Endodermal cell (in vitro differentiated cells): Measurements from ENCODE around the gene ABCA2. TPM values are rescaled to one million over a fixed set of nuclear protein-coding genes. Genes with fewer than 3 reads are reported as not detected.

Experiments
- DNase-seq: peaks from one replicate; pipeline ENCODE4 v3.0.0-alpha.2; 2017
- H3K27ac ChIP-seq: 2 replicates; pipeline ENCODE4 v1.5.1; 2013; ENCODE audit warnings: mild to moderate bottlenecking, low read depth, low read length, moderate library complexity
- H3K27me3 ChIP-seq: 2 replicates; pipeline ENCODE4 v1.6.1; 2013; ENCODE audit warnings: mild to moderate bottlenecking, low read length, moderate library complexity; ENCODE audit not compliant: insufficient read depth, control insufficient read depth, poor library complexity, severe bottlenecking
- H3K36me3 ChIP-seq: 2 replicates; pipeline ENCODE4 v1.7.0; 2013; ENCODE audit warnings: mild to moderate bottlenecking, low read length, moderate library complexity; ENCODE audit not compliant: control insufficient read depth, insufficient read depth
- H3K4me1 ChIP-seq: one replicate; pipeline ENCODE4 v1.7.0; 2013; ENCODE audit warnings: low read length; ENCODE audit not compliant: control insufficient read depth, insufficient read depth
- H3K4me3 ChIP-seq: 2 replicates; pipeline ENCODE4 v1.5.1; 2013; ENCODE audit warnings: mild to moderate bottlenecking, low read length, moderate library complexity
- H3K9ac ChIP-seq: 2 replicates; pipeline ENCODE4 v1.6.1; 2013; ENCODE audit warnings: mild to moderate bottlenecking, low read length, moderate library complexity; ENCODE audit not compliant: poor library complexity, severe bottlenecking; ENCODE audit errors: extremely low read depth
- H3K9me3 ChIP-seq: 2 replicates; pipeline ENCODE4 v1.6.1; 2013; ENCODE audit warnings: mild to moderate bottlenecking, low read length, moderate library complexity; ENCODE audit not compliant: control insufficient read depth
- H3K27ac Mint-ChIP-seq: 2 replicates; pipeline ENCODE4 v1.8.0; 2020; ENCODE audit warnings: mixed read lengths
- H3K27me3 Mint-ChIP-seq: 2 replicates; pipeline ENCODE4 v1.8.0; 2021; ENCODE audit warnings: mild to moderate bottlenecking, mixed read lengths; ENCODE audit not compliant: insufficient read depth
- H3K36me3 Mint-ChIP-seq: 2 replicates; pipeline ENCODE4 v1.8.0; 2020; ENCODE audit warnings: low read depth, mixed read lengths
- H3K4me1 Mint-ChIP-seq: 2 replicates; pipeline ENCODE4 v1.8.0; 2020; ENCODE audit warnings: mixed read lengths
- H3K4me3 Mint-ChIP-seq: 2 replicates; pipeline ENCODE4 v1.8.0; 2020; ENCODE audit warnings: mild to moderate bottlenecking, moderate library complexity, mixed read lengths
- H3K9me3 Mint-ChIP-seq: 2 replicates; pipeline ENCODE4 v1.8.0; 2020; ENCODE audit warnings: mild to moderate bottlenecking, mixed read lengths
- WGBS, 2 experiments: methylation state at CpG; one replicate each; pipeline versions ENCODE4 v1.1.5 to v1.1.7; 2013; ENCODE audit warnings: missing lambda C conversion rate in 2 of 2, mixed read lengths in 1 of 2; ENCODE audit not compliant: insufficient coverage in 1 of 2, insufficient read length in 1 of 2; 5-methylcytosine and 5-hydroxymethylcytosine counted together
- long read RNA-seq, 4 experiments: library from polyadenylated mRNA in 2 of 4; library from RNA in 1 of 4; library from capped mRNA in 1 of 4; stranded (forward) in 3 of 4; unstranded in 1 of 4; transcript quantifications; one replicate each; pipeline ENCODE4 v2.0.0, GENCODE V29; 2020 to 2021; ENCODE audit warnings: inconsistent platforms in 1 of 4
- polyA plus RNA-seq, 2 experiments: library from polyadenylated mRNA; stranded (reverse); fragments of 50-300 nt; gene quantifications; one replicate each; pipeline ENCODE4 v1.2.3, GENCODE V29; 2013
- total RNA-seq, 2 donors: library from RNA; stranded (reverse); fragmentation: NEBNext Ultra II Directional in 1 of 2; extraction: Animal tissue kit (Norgen Biotek cat#: 25700) in 1 of 2; gene quantifications; 2 replicates in 1 of 2; 3 replicates in 1 of 2; pipeline ENCODE4 v1.2.1, GENCODE V29; 2021
- TF ChIP-seq, protein P1 (sequence below): fragments of 200-600 bp; sonication (generic); conservative IDR thresholded peaks from 2 replicates; pipeline ENCODE4 v1.5.0; 2021; ENCODE audit warnings: antibody characterized with exemption, mild to moderate bottlenecking

ABCA2 gene, protein sequence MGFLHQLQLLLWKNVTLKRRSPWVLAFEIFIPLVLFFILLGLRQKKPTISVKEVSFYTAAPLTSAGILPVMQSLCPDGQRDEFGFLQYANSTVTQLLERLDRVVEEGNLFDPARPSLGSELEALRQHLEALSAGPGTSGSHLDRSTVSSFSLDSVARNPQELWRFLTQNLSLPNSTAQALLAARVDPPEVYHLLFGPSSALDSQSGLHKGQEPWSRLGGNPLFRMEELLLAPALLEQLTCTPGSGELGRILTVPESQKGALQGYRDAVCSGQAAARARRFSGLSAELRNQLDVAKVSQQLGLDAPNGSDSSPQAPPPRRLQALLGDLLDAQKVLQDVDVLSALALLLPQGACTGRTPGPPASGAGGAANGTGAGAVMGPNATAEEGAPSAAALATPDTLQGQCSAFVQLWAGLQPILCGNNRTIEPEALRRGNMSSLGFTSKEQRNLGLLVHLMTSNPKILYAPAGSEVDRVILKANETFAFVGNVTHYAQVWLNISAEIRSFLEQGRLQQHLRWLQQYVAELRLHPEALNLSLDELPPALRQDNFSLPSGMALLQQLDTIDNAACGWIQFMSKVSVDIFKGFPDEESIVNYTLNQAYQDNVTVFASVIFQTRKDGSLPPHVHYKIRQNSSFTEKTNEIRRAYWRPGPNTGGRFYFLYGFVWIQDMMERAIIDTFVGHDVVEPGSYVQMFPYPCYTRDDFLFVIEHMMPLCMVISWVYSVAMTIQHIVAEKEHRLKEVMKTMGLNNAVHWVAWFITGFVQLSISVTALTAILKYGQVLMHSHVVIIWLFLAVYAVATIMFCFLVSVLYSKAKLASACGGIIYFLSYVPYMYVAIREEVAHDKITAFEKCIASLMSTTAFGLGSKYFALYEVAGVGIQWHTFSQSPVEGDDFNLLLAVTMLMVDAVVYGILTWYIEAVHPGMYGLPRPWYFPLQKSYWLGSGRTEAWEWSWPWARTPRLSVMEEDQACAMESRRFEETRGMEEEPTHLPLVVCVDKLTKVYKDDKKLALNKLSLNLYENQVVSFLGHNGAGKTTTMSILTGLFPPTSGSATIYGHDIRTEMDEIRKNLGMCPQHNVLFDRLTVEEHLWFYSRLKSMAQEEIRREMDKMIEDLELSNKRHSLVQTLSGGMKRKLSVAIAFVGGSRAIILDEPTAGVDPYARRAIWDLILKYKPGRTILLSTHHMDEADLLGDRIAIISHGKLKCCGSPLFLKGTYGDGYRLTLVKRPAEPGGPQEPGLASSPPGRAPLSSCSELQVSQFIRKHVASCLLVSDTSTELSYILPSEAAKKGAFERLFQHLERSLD (N-terminal part only)
- total RNA-seq: 10 to 100 TPM; 21.5 to 30.0 TPM
- 34.8 TPM for polyA plus RNA-seq (2013, experiment 1 of 2)
- 30.9 TPM for polyA plus RNA-seq (2013, experiment 2 of 2)
- long read RNA-seq, experiment 1: 0 reads
- long read RNA-seq, experiment 2, partial matches to known transcripts: 10 of 10 reads
- long read RNA-seq, experiment 2, other reads (novel, unspliced or antisense): 0 of 10 reads
- long read RNA-seq, experiment 3: 0 reads
- long read RNA-seq, experiment 4: 0 reads

DNA sequence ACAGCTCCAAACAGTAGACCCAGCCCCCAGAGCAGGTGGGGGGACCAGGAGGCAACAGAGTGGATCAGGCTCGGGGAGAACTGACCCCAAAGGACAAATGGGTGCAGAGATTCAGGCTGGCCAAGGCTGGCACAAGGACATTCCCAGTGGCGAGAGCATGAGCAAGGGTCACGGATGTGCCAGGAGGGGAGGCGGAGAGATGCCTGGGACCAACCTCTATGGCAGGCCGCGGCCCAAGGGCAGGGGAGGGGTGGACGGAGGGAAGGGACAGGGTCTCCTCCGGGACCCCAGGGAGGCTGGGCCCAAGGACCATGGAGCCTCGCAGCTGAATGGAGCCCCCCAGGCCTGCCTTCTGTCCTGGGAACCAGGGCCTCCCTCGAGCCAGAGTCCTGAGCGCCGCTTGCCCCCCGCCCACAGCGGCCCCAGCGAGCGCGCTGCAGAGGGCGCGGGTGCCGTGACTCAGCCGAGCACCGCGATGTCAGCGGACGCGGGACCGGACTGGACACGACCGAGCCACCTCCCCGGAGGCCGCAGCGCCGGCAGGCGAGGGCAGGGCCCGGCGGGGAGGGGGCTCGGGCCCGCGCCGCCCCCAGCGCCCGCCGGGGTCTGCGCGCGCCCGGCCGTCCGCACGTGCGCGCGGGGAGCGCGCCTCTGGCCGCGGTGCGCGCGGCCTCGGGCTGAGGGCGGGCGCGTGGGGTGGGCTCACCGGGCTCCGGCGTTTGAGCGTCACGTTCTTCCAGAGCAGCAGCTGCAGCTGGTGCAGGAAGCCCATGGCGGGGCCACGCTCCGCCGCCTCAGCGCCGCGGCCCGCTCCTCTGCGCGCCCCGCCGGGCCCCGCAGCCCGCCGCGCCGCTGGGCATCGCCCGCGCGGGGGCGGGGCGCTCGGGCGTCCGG, at the start of gene ABCA2:
Gene ABCA2 (minus strand): TSS at position 869 of the 894 bp plus-strand sequence. CDS start 97 bp downstream, at position 772.
- peak; percentile 73 for DNase-seq
- no peaks in the 10 kb centered on the region for H3K4me1 ChIP-seq
- no peak within 1 kb of the TSS for H3K9ac ChIP-seq
- TF ChIP-seq, protein P1, sequence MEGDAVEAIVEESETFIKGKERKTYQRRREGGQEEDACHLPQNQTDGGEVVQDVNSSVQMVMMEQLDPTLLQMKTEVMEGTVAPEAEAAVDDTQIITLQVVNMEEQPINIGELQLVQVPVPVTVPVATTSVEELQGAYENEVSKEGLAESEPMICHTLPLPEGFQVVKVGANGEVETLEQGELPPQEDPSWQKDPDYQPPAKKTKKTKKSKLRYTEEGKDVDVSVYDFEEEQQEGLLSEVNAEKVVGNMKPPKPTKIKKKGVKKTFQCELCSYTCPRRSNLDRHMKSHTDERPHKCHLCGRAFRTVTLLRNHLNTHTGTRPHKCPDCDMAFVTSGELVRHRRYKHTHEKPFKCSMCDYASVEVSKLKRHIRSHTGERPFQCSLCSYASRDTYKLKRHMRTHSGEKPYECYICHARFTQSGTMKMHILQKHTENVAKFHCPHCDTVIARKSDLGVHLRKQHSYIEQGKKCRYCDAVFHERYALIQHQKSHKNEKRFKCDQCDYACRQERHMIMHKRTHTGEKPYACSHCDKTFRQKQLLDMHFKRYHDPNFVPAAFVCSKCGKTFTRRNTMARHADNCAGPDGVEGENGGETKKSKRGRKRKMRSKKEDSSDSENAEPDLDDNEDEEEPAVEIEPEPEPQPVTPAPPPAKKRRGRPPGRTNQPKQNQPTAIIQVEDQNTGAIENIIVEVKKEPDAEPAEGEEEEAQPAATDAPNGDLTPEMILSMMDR: no peak
- Mint-ChIP-seq H3K27ac (no peak within 1 kb of the TSS), H3K4me3 (peak within 1 kb of the TSS; percentile 53), H3K36me3 (no peaks in the 10 kb centered on the region), H3K9me3 (no peaks in the 10 kb centered on the region), H3K4me1 (no peaks in the 10 kb centered on the region), H3K27me3 (peaks cover 14% of the 10 kb centered on the region)
- WGBS, 2 experiments: 2 to 8% methylated on average over 37 to 95 of the region's 95 CpGs
- no peak within 1 kb of the TSS for H3K27ac ChIP-seq
- no peaks in the 10 kb centered on the region for H3K36me3 ChIP-seq
- H3K9me3 ChIP-seq: no peaks in the 10 kb centered on the region
- peaks cover 17% of the 10 kb centered on the region for H3K27me3 ChIP-seq
- H3K4me3 ChIP-seq: peak within 1 kb of the TSS; percentile 81

DNA sequence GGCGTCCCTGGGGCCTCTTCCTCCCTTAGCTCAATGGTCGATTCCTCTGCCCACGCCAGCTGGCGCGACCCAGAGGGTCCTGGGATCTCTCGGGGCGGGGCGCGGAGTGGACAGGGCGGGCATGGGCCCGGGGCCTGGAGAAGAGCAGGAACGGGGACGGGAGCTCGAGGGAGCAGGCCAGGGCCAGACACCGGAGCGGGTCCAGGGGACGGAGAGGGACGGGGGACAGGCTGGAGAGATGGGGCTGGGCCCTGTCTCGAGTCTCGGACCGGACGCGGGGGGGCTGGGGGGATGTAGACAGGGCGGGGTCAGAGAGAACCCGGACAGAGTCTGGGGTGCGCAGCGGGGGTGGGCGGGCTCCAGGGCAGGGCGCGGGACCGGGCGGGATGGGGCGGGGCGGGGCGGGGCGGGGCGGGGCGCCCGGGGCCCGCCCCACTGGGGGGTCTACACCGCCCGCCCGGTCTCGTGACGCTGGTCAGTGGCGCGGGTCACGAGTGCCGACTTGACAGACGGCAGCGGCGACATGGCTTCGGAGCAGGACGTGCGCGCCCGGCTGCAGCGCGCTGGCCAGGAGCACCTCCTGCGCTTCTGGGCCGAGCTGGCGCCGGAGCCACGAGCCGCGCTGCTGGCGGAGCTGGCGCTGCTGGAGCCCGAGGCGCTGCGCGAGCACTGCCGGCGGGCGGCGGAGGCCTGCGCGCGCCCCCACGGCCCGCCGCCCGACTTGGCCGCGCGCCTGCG, 49.1 kb upstream of the ABCA2 start, which contains the start of gene UAP1L1:
Gene UAP1L1 (plus strand): TSS at position 508 of the 738 bp plus-strand sequence. CDS start 16 bp downstream, at position 524.
- H3K9ac ChIP-seq: no peak within 1 kb of the TSS
- no peaks in the 10 kb centered on the region for H3K36me3 Mint-ChIP-seq
- H3K36me3 ChIP-seq: no peaks in the 10 kb centered on the region
- no peaks in the 10 kb centered on the region for H3K4me1 ChIP-seq
- H3K27me3 Mint-ChIP-seq: peaks cover 43% of the 10 kb centered on the region
- no peaks in the 10 kb centered on the region for H3K9me3 Mint-ChIP-seq
- no peak within 1 kb of the TSS for H3K27ac ChIP-seq
- H3K4me1 Mint-ChIP-seq: no peaks in the 10 kb centered on the region
- peaks cover 37% of the 10 kb centered on the region for H3K27me3 ChIP-seq
- TF ChIP-seq, protein P1: no peak
- H3K4me3 Mint-ChIP-seq: peak within 1 kb of the TSS; percentile 50
- WGBS, 2 experiments: 8% methylated on average over 30 to 86 of the region's 87 CpGs
- H3K4me3 ChIP-seq: peak within 1 kb of the TSS; percentile 56
- DNase-seq: peak; percentile 74
- H3K9me3 ChIP-seq: no peaks in the 10 kb centered on the region
- no peak within 1 kb of the TSS for H3K27ac Mint-ChIP-seq
